K562 (cell line): Measurements from ENCODE around the gene ILK. TPM values are rescaled to one million over a fixed set of nuclear protein-coding genes. Genes with fewer than 3 reads are reported as not detected.

Experiments
- ARID2 ChIP-seq: fragments of 450-650 bp; IDR thresholded peaks from 2 replicates; pipeline ENCODE4 v1.6.1; 2017; ENCODE audit warnings: antibody characterized with exemption, mild to moderate bottlenecking
- ARID3A ChIP-seq: IDR thresholded peaks from 2 replicates; pipeline ENCODE4 v1.6.1; 2012; ENCODE audit warnings: low read depth, low read length, improper control_type of control experiment, borderline replicate concordance
- ARNT ChIP-seq, 2 experiments: fragments of 450-650 bp; IDR thresholded peaks; 2 replicates each; pipeline ENCODE4 v1.6.1; 2016; ENCODE audit warnings: mild to moderate bottlenecking in 1 of 2
- E2F8 ChIP-seq: fragments of 450-650 bp; IDR thresholded peaks from 2 replicates; pipeline ENCODE4 v1.7.1; 2018; ENCODE audit warnings: mild to moderate bottlenecking, low read depth; ENCODE audit not compliant: partially characterized antibody
- ETV5 ChIP-seq: sonication (generic); formaldehyde crosslinking; IDR thresholded peaks from 2 replicates; pipeline ENCODE4 v1.4.0; 2020; ENCODE audit warnings: low read depth, mild to moderate bottlenecking, missing genetic modification reagents
- ETV6 ChIP-seq, 3 experiments: fragments of 150-350 bp in 1 of 3; sonication (generic) in 1 of 3; formaldehyde crosslinking in 1 of 3; IDR thresholded peaks; 2 replicates each; pipeline versions ENCODE4 v1.6.1 to v1.8.0; 2014 to 2022; ENCODE audit warnings: borderline replicate concordance in 2 of 3, low read depth in 2 of 3, antibody characterized with exemption in 1 of 3, low read length in 1 of 3, mild to moderate bottlenecking in 1 of 3, missing genetic modification reagents in 1 of 3
- FIP1L1 ChIP-seq: fragments of 200-400 bp; formaldehyde crosslinking; IDR thresholded peaks from 2 replicates; pipeline ENCODE4 v1.6.1; 2018; ENCODE audit warnings: mild to moderate bottlenecking, low read depth, low read length; ENCODE audit not compliant: poor library complexity, severe bottlenecking
- FOS ChIP-seq: IDR thresholded peaks from 3 replicates; pipeline ENCODE4 v1.6.1; 2011; ENCODE audit not compliant: insufficient read length; ENCODE audit errors: extremely low read depth
- FOXP1 ChIP-seq: sonication (generic); formaldehyde crosslinking; IDR thresholded peaks from 2 replicates; pipeline ENCODE4 v1.8.0; 2022; ENCODE audit warnings: mild to moderate bottlenecking, missing genetic modification reagents
- MEIS2 ChIP-seq: fragments of 450-650 bp; IDR thresholded peaks from 2 replicates; pipeline ENCODE4 v1.6.1; 2014; ENCODE audit warnings: mild to moderate bottlenecking; ENCODE audit not compliant: partially characterized antibody
- NELFE ChIP-seq: IDR thresholded peaks from 2 replicates; pipeline ENCODE4 v1.6.1; 2011; ENCODE audit warnings: mild to moderate bottlenecking; ENCODE audit not compliant: insufficient read depth, insufficient read length
- RBM15 ChIP-seq: fragments of 200-400 bp; formaldehyde crosslinking; IDR thresholded peaks from 2 replicates; pipeline ENCODE4 v1.6.1; 2018; ENCODE audit warnings: mild to moderate bottlenecking, low read length, moderate library complexity; ENCODE audit not compliant: insufficient read depth
- RCOR1 ChIP-seq, 2 experiments: IDR thresholded peaks; 2 replicates each; pipeline ENCODE4 v1.6.1; 2012; ENCODE audit warnings: low read depth in 2 of 2, low read length in 2 of 2, borderline replicate concordance in 1 of 2, improper control_type of control experiment in 1 of 2
- RUNX1 ChIP-seq: sonication (generic); IDR thresholded peaks from 2 replicates; pipeline ENCODE4 v1.6.1; 2016; ENCODE audit warnings: antibody characterized with exemption, low read depth
- ZBTB7A ChIP-seq: IDR thresholded peaks from 2 replicates; pipeline ENCODE4 v1.6.1; 2011; ENCODE audit warnings: low read depth, mild to moderate bottlenecking, low read length, moderate library complexity, borderline replicate concordance; ENCODE audit not compliant: control insufficient read depth
- ZFP30 ChIP-seq: fragments of 250-450 bp; sonication (Bioruptor Pico); IDR thresholded peaks from 2 replicates; pipeline ENCODE4 v1.8.0; 2022; ENCODE audit warnings: moderate library complexity, mild to moderate bottlenecking, inconsistent platforms, borderline replicate concordance
- ZNF717 ChIP-seq: fragments of 250-450 bp; sonication (Bioruptor Pico); IDR thresholded peaks from 2 replicates; pipeline ENCODE4 v1.5.0; 2021
- polyA plus RNA-seq, 8 experiments: library from polyadenylated mRNA; depleted of rRNA in 4 of 8; stranded (reverse) in 5 of 8; unstranded in 3 of 8; fragments of >200 nt; fragmentation: Nextera tagmentation in 2 of 8; fragmentation: Illumina TruSeq in 1 of 8; extraction: Ambion mirVana in 2 of 8; extraction: Trizol in 1 of 8; gene quantifications; 2 replicates each; pipeline versions ENCODE4 v1.2.1 to v1.2.3, GENCODE V29; 2011 to 2014; ENCODE audit warnings: inconsistent platforms in 1 of 8, missing spikeins in 1 of 8
- total RNA-seq, 7 experiments: library from RNA; depleted of rRNA in 6 of 7; stranded (reverse); fragments of >200 nt in 6 of 7; fragmentation: Illumina TruSeq in 2 of 7; extraction: Trizol in 2 of 7; gene quantifications; 2 replicates each; pipeline versions ENCODE4 v1.2.1 to v1.2.3, GENCODE V29; 2011 to 2021; ENCODE audit warnings: low replicate concordance in 1 of 7
- TF ChIP-seq, protein P1 (sequence below): sonication (generic); formaldehyde crosslinking; IDR thresholded peaks from 2 replicates; pipeline ENCODE4 v1.8.1; 2023; ENCODE audit warnings: mild to moderate bottlenecking, missing genetic modification reagents
- TF ChIP-seq, protein P2 (sequence below): fragments of 250-450 bp; sonication (Bioruptor Pico); IDR thresholded peaks from 2 replicates; pipeline ENCODE4 v1.8.0; 2021; ENCODE audit warnings: borderline replicate concordance, mild to moderate bottlenecking, moderate library complexity; ENCODE audit not compliant: poor library complexity, severe bottlenecking

ILK gene
- total and polyA plus RNA-seq, 9 of the 15 experiments (the other 6 are each of a cell fraction or from before 2014, with no cell fraction given) = 43.3 to 95.9 (median 58.9) TPM

- TF ChIP-seq RCOR1 (IDR thresholded peaks at IDR 0.05; ENCODE audit: borderline replicate concordance in 1 of 2, low read depth in 2 of 2, low read length in 2 of 2) (peak in 1 of 2 experiments; percentile 89; a peak in 2 of 4 replicates), FOS (no peak), FOXP1 (no peak), ZNF717 (no peak), ETV5 (CRISPR knock-in tag) (no peak), ARID3A (peak; percentile 95), RBM15 (no peak), ZBTB7A (no peak), MEIS2 (no peak), ZFP30 (CRISPR knock-in tag) (no peak), E2F8 (peak; percentile 46), ARID2 (0 out of 2 replicates have a peak, but pooled peaks have one; percentile 47), NELFE (no peak), RUNX1 (no peak), FIP1L1 (no peak), ARNT (IDR thresholded peaks at IDR 0.05) (peak in 1 of 2 experiments; percentile 92; a peak in 2 of 4 replicates), ETV6 (IDR thresholded peaks at IDR 0.05; ENCODE audit: borderline replicate concordance in 1 of 2, low read depth in 2 of 2, low read length in 1 of 2) (no peak), ETV6 (CRISPR knock-in tag; IDR thresholded peaks at IDR 0.05; ENCODE audit: borderline replicate concordance) (no peak)
- TF ChIP-seq, protein P1, sequence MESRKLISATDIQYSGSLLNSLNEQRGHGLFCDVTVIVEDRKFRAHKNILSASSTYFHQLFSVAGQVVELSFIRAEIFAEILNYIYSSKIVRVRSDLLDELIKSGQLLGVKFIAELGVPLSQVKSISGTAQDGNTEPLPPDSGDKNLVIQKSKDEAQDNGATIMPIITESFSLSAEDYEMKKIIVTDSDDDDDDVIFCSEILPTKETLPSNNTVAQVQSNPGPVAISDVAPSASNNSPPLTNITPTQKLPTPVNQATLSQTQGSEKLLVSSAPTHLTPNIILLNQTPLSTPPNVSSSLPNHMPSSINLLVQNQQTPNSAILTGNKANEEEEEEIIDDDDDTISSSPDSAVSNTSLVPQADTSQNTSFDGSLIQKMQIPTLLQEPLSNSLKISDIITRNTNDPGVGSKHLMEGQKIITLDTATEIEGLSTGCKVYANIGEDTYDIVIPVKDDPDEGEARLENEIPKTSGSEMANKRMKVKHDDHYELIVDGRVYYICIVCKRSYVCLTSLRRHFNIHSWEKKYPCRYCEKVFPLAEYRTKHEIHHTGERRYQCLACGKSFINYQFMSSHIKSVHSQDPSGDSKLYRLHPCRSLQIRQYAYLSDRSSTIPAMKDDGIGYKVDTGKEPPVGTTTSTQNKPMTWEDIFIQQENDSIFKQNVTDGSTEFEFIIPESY (CRISPR knock-in tag) = no peak
- TF ChIP-seq, protein P2, sequence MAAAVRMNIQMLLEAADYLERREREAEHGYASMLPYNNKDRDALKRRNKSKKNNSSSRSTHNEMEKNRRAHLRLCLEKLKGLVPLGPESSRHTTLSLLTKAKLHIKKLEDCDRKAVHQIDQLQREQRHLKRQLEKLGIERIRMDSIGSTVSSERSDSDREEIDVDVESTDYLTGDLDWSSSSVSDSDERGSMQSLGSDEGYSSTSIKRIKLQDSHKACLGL = no peak
These were observed 48.5 kb upstream of the ILK start (continued) for GRCh38 chr11:6554828-6555706.
